Adrenal gland (tissue), 5 donors: ENCODE data around the gene ST3GAL3.

Experiments
- CTCF ChIP-seq, 6 experiments: fragments of 450-650 bp in 4 of 6; fragments of 200-600 bp in 2 of 6; sonication (generic) in 1 of 6; IDR thresholded peaks; 1 replicate in 5 of 6; 2 replicates in 1 of 6; pipeline versions ENCODE4 v1.5.1 to v1.8.0; 2016 to 2021; ENCODE audit warnings: antibody characterized with exemption in 6 of 6, mild to moderate bottlenecking in 2 of 6, moderate library complexity in 1 of 6
- POLR2A ChIP-seq, 2 donors: fragments of 450-650 bp; IDR thresholded peaks; one replicate each; pipeline ENCODE4 v1.6.1; 2017; ENCODE audit warnings: antibody characterized with exemption in 2 of 2, mild to moderate bottlenecking in 2 of 2, moderate library complexity in 1 of 2
- donor health status: DM: no; HTN: no; CAD: no.

GRCh38 chr1:43711524-43712386, 4.4 kb downstream of the ST3GAL3 start:
- no peak for TF ChIP-seq CTCF (IDR thresholded peaks at IDR 0.05)
- no peak for TF ChIP-seq POLR2A (IDR thresholded peaks at IDR 0.05)
